Activated CD4-positive, CD25-positive, alpha-beta regulatory T cell treated with anti-CD3 and anti-CD28 coated beads, Interleukin-2, amount 50 U/mL, for 16 hours (primary cell): ENCODE data around the gene DHODH.
"Not testable (repeated sequence)": the region's sequence is repeated elsewhere in the genome, so short reads cannot be mapped to it uniquely, and the experiment has no call there.

Experiments
- DNase-seq: peaks from one replicate; pipeline ENCODE4 v3.0.0-alpha.2; 2020; ENCODE audit warnings: low read depth, low spot score

DHODH gene

DNA sequence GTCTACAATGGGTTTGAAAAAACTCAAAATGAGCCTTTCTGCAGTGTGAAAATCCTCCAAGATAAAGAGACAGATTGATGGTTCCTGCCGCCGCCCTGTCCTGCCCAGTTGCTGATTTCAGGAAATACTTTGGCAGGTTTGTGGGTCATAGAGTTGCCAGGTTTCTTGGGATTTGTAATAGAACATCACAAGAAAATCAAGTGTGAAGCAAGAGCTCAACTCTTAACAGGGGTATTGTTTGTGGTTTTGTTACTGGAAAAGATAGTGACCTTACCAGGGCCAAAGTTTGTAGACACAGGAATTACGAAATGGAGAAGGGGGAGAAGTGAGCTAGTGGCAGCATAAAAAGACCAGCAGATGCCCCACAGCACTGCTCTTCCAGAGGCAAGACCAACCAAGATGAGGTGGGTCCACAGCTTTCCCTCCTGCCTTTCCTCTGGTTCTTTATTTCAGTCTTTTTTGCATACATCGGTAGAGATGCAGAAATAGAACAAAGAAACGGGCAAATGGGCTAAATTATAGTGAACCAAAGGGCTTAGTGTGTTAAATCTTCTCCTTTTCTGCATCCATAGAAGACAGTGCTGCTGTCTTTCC is 45.8 kb downstream of the DHODH start, which contains the start of gene HP:
TSS of gene HP (plus strand) at position 252 of the 594 bp plus-strand sequence. CDS start at position 400, 148 bp downstream.
- not testable (repeated sequence) for DNase-seq

- no peak for DNase-seq
Measured at GRCh38 chr16:72055911-72056310, 47.4 kb downstream of the DHODH start.

GRCh38 chr16:72057313-72057712 is 48.8 kb downstream of the DHODH start:
- not testable (repeated sequence) for DNase-seq

DNA sequence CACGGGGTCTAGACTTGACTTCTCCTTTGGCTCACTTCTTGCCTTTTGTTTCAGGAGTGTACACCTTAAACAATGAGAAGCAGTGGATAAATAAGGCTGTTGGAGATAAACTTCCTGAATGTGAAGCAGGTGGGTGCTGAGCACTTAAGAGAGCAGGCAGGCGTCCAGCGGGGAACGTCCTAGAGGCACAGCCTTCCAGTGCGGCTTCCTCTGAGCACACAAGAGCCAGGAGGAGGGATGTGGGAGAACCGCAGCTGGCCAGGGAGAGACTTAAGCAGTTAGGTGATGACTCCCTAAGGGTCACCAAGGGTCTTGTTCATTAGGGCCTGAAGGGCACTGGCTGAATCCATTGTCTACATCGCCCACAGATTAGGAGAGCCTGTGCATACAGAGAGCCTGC is 50.5 kb downstream of the DHODH start:
- DNase-seq, result not testable (repeated sequence)

- DNase-seq, result no peak
Measured at GRCh38 chr16:72060405-72060804, 51.9 kb downstream of the DHODH start.

- no peak for DNase-seq
Measured at GRCh38 chr16:72061564-72061963, 53.0 kb downstream of the DHODH start.

DNA sequence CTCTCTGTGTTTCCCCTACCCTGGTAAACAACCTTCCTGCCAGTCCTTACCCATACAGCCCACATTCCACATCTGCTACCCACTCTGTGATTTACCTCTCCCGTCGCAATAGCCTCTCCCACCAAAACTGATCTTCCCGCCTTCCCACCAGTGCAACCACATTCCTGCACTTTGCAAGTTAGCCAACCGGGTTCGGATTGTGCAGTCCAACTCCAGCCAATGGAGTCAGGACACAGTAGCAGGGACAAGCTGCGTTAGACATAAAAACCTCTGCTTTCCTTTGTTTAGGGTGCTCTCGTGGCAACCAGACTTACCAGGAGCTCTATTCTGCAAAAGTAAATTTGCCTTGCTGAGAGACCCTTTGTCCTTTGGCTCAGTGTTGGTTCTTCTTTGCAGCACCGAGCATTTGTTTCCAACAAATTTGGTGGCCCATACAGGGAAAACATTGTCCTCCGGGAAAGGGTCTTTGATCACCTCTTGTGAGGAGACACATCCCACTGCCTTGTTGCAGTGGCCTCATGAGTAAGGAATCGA is 55.9 kb downstream of the DHODH start:
- no peak for DNase-seq

GRCh38 chr16:72066747-72067146 is 58.2 kb downstream of the DHODH start:
- DNase-seq, result no peak

GRCh38 chr16:72068930-72069329 is 60.4 kb downstream of the DHODH start:
- no peak for DNase-seq

DNA sequence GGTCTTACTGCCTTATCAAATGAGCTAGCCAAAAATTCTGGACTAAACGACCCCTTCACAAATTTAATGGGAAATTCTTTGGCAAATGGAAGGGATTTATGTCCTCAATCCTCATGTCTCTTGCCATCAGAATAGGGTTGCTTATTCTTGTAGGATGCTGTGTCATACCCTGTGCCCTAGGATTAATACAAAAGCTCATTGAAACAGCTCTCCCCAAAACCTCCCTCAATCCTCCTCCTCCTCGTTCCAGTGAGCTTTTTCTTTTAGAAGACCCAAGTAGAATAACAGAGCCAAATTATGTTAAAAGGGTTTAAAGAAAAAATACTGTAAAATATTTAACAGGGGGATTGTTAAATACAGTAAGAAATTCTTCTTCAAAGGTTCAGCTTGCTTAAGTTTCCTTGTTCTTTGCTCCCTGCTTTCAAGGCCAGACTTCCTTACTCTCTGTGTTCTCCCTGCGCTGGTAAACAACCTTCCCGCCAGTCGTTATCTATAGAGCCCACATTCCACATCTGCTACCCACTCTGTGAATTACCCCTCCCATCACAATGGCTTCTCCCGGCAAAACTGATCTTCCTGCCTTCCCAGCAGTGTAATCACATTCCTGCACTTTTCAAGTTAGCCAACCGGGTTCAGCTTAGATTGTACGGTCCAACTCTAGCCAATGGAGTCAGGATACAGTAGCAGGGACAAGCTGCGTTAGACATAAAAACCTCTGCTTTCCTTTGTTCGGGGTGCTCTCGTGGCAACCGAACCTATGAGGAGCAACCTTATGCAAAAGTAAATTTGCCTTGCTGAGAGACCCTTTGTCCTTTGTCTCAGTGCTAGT is 64.2 kb downstream of the DHODH start:
- no peak for DNase-seq

- no peak for DNase-seq
Measured at GRCh38 chr16:72073560-72074230, 65.2 kb downstream of the DHODH start.

DNA sequence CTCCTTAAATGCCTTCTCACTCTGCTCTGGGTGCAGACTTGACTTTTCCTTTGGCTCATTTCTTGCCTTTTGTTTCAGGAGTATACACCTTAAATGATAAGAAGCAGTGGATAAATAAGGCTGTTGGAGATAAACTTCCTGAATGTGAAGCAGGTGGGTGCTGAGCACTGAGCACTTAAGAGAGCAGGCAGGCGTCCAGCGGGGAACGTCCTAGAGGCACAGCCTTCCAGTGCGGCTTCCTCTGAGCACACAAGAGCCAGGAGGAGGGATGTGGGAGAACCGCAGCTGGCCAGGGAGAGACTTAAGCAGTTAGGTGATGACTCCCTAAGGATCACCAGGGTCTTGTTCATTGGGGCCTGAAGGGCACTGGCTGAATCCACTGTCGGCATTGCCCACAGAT is 66.5 kb downstream of the DHODH start:
- not testable (repeated sequence) for DNase-seq
